Body of pancreas (tissue), 4 donors: ENCODE results near the gene PTPRM. TPM values are rescaled to one million over a fixed set of nuclear protein-coding genes. Genes with fewer than 3 reads are reported as not detected.

Experiments used
- ATAC-seq: fragments of 150-250 bp; one replicate; pipeline ENCODE4 v1.9.1; 2016
- DNase-seq, 4 donors: peaks; one replicate each; pipeline ENCODE4 v3.0.0-alpha.2; 2019
- H3K27ac ChIP-seq, 4 donors: fragments of 200-600 bp; sonication (generic); 1 replicate in 3 of 4; 2 replicates in 1 of 4; pipeline versions ENCODE4 v1.5.1 to v1.6.1; 2016 to 2019; ENCODE audit warnings: mild to moderate bottlenecking in 1 of 4, mixed read lengths in 1 of 4, moderate library complexity in 1 of 4
- H3K27me3 ChIP-seq, 2 donors: fragments of 200-600 bp; sonication (generic); one replicate each; pipeline ENCODE4 v1.6.0; 2016; ENCODE audit warnings: mild to moderate bottlenecking in 1 of 2
- H3K36me3 ChIP-seq, 2 donors: fragments of 200-600 bp; sonication (generic); replicated peaks in 1 of 2; 2 replicates each; pipeline ENCODE4 v1.5.1; 2016; ENCODE audit warnings: low read depth in 2 of 2; ENCODE audit not compliant: insufficient read depth in 1 of 2
- H3K4me1 ChIP-seq: fragments of 200-600 bp; sonication (generic); one replicate; pipeline ENCODE4 v1.6.0; 2016
- H3K4me3 ChIP-seq, 2 donors: fragments of 200-600 bp; sonication (generic); 1 replicate in 1 of 2; 2 replicates in 1 of 2; pipeline ENCODE4 v1.5.1; 2016 to 2019
- H3K9me3 ChIP-seq, 3 donors: fragments of 200-600 bp; sonication (generic); 1 replicate in 2 of 3; 2 replicates in 1 of 3; pipeline ENCODE4 v1.5.1; 2016
- CTCF ChIP-seq, 7 experiments: fragments of 450-650 bp in 4 of 7; fragments of 200-600 bp in 3 of 7; sonication (generic) in 3 of 7; IDR thresholded peaks; one replicate each; pipeline ENCODE4 v1.5.1; 2016 to 2019; ENCODE audit warnings: antibody characterized with exemption in 7 of 7
- POLR2A ChIP-seq, 3 donors: fragments of 450-650 bp; IDR thresholded peaks; one replicate each; pipeline ENCODE4 v1.6.1; 2016; ENCODE audit warnings: antibody characterized with exemption in 3 of 3, mild to moderate bottlenecking in 2 of 3
- WGBS, 2 donors: methylation state at CpG; one replicate each; pipeline ENCODE4 v1.1.5; 2017; 5-methylcytosine and 5-hydroxymethylcytosine counted together
- intact Hi-C: fragments of 100-400 bp; cut with DNase I; formaldehyde crosslinking; loops from one replicate; pipeline ENCODE4 v1.15.1; 2023
- total RNA-seq, 2 donors: library from RNA; depleted of rRNA; stranded (reverse); fragments of >200 nt; gene quantifications; one replicate each; pipeline ENCODE4 v1.1.0, GENCODE V29; 2016

PTPRM gene
- total RNA-seq, 2 donors from 2014 or later: 38.2 to 48.0 TPM

- no peaks in the 10 kb centered on the region for H3K27me3 ChIP-seq
- ATAC-seq: no peak
- peak overlapping the region in 3 of 4 donors; percentile 96 to 98 (median 97) for H3K27ac ChIP-seq
Observed at GRCh38 chr18:7565677-7566076, 1.4 kb upstream of the PTPRM start.

GRCh38 chr18:7566244-7566566 lies 911 bp upstream of the PTPRM start:
- ATAC-seq: no peak
- H3K4me3 ChIP-seq: peak overlapping the region in 1 of 2 donors; percentile 45

More at GRCh38 chr18:7565677-7566076, 1.4 kb upstream of the PTPRM start:
- Histone ChIP-seq H3K4me3 (no peak overlapping the region), H3K4me1 (peaks cover 18% of the 10 kb centered on the region), H3K36me3 (no peaks in the 10 kb centered on the region), H3K9me3 (no peaks in the 10 kb centered on the region)
- TF ChIP-seq POLR2A (IDR thresholded peaks at IDR 0.05): no peak
- TF ChIP-seq CTCF (IDR thresholded peaks at IDR 0.05): no peak
- intact Hi-C loops: no loop called here
- no peak for DNase-seq

GRCh38 chr18:7567474-7568425 lies 634 bp downstream of the PTPRM start:
- intact Hi-C loops: no loop called here
- Histone ChIP-seq H3K36me3 (no peaks in the 10 kb centered on the region), H3K27me3 (no peaks in the 10 kb centered on the region), H3K4me3 (peak overlapping the region; percentile 73 to 83), H3K27ac (peak overlapping the region; percentile 96 to 98 (median 96)), H3K9me3 (no peaks in the 10 kb centered on the region), H3K4me1 (peaks cover 18% of the 10 kb centered on the region)
- peak; percentile 41 for ATAC-seq
- 0% methylated on average over 13 to 98 of the region's 109 CpGs for WGBS, 2 donors
- DNase-seq: peak; percentile 63 to 71 (median 70)
- TF ChIP-seq CTCF (IDR thresholded peaks at IDR 0.05) (peak in 2 of 7 experiments; percentile 34 to 36), POLR2A (IDR thresholded peaks at IDR 0.05) (peak; percentile 5 to 30 (median 29))

More at GRCh38 chr18:7566244-7566566, 911 bp upstream of the PTPRM start:
- Histone ChIP-seq H3K27me3 (no peaks in the 10 kb centered on the region), H3K4me1 (peaks cover 18% of the 10 kb centered on the region), H3K9me3 (no peaks in the 10 kb centered on the region), H3K27ac (peak overlapping the region; percentile 96 to 98 (median 96)), H3K36me3 (no peaks in the 10 kb centered on the region)
- 5% methylated on average over 4 of the region's 4 CpGs for WGBS, 2 donors
- DNase-seq: no peak
- no peak for TF ChIP-seq POLR2A (IDR thresholded peaks at IDR 0.05)
- TF ChIP-seq CTCF (IDR thresholded peaks at IDR 0.05): no peak
- intact Hi-C loops: no loop called here

GRCh38 chr18:7568426-7568825 lies 1.3 kb downstream of the PTPRM start:
- WGBS, 2 donors: 0 to 6% methylated on average over 16 to 44 of the region's 44 CpGs
- peak; percentile 20 to 53 (median 38) for DNase-seq
- peaks cover 18% of the 10 kb centered on the region for H3K4me1 ChIP-seq
- TF ChIP-seq POLR2A (IDR thresholded peaks at IDR 0.05): no peak
- peak in 4 of 7 experiments; percentile 18 to 26 (median 22) for TF ChIP-seq CTCF (IDR thresholded peaks at IDR 0.05)
- H3K9me3 ChIP-seq: no peaks in the 10 kb centered on the region
- H3K27me3 ChIP-seq: no peaks in the 10 kb centered on the region
- intact Hi-C loops: no loop called here
- H3K4me3 ChIP-seq: peak overlapping the region; percentile 73 to 83
- H3K27ac ChIP-seq: peak overlapping the region; percentile 96 to 98 (median 96)
- peak; percentile 2 for ATAC-seq
- H3K36me3 ChIP-seq: no peaks in the 10 kb centered on the region
